Astrocyte (in vitro differentiated cells and primary cell): ENCODE data around the gene PSEN1.

Experiments
- EZH2 ChIP-seq: IDR thresholded peaks from 2 replicates; pipeline ENCODE4 v1.6.1; 2012; ENCODE audit warnings: mild to moderate bottlenecking, low read length, inconsistent platforms; ENCODE audit not compliant: insufficient read depth
- TF ChIP-seq, protein P1 (sequence below): IDR thresholded peaks from 2 replicates; pipeline ENCODE4 v1.5.1; 2011; ENCODE audit warnings: low read depth, mild to moderate bottlenecking, inconsistent platforms, low read length, moderate library complexity; ENCODE audit not compliant: insufficient read depth

DNA sequence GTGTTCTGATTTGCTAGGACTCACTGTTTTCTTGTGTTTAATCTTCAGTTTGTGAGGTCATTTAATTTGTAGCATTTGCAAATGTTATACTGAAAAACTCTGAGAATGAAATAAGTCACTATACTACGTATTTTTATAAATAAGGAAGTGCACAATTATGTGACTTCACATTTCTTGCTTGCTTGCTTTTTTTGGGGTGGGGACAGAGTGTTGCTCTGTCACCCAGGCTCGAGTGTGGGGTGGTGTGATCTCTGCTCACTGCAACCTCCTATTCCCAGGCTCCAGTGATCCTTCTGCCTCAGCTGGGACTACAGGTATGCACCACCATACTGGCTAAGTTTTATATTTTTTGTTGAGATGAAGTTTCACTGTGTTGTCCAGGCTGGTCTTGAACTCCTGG lies 45.3 kb upstream of the PSEN1 start:
- TF ChIP-seq, protein P1, sequence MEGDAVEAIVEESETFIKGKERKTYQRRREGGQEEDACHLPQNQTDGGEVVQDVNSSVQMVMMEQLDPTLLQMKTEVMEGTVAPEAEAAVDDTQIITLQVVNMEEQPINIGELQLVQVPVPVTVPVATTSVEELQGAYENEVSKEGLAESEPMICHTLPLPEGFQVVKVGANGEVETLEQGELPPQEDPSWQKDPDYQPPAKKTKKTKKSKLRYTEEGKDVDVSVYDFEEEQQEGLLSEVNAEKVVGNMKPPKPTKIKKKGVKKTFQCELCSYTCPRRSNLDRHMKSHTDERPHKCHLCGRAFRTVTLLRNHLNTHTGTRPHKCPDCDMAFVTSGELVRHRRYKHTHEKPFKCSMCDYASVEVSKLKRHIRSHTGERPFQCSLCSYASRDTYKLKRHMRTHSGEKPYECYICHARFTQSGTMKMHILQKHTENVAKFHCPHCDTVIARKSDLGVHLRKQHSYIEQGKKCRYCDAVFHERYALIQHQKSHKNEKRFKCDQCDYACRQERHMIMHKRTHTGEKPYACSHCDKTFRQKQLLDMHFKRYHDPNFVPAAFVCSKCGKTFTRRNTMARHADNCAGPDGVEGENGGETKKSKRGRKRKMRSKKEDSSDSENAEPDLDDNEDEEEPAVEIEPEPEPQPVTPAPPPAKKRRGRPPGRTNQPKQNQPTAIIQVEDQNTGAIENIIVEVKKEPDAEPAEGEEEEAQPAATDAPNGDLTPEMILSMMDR, result no peak
- TF ChIP-seq EZH2, result no peak
